SKM-1 (cell line): Measurements from ENCODE around the gene MARCO.

ENCODE experiments used
- DNase-seq: peaks from one replicate; lab custom pipeline; 2025; ENCODE audit not compliant: unreplicated experiment; lab: John Stamatoyannopoulos, UW

The MARCO gene

DNA sequence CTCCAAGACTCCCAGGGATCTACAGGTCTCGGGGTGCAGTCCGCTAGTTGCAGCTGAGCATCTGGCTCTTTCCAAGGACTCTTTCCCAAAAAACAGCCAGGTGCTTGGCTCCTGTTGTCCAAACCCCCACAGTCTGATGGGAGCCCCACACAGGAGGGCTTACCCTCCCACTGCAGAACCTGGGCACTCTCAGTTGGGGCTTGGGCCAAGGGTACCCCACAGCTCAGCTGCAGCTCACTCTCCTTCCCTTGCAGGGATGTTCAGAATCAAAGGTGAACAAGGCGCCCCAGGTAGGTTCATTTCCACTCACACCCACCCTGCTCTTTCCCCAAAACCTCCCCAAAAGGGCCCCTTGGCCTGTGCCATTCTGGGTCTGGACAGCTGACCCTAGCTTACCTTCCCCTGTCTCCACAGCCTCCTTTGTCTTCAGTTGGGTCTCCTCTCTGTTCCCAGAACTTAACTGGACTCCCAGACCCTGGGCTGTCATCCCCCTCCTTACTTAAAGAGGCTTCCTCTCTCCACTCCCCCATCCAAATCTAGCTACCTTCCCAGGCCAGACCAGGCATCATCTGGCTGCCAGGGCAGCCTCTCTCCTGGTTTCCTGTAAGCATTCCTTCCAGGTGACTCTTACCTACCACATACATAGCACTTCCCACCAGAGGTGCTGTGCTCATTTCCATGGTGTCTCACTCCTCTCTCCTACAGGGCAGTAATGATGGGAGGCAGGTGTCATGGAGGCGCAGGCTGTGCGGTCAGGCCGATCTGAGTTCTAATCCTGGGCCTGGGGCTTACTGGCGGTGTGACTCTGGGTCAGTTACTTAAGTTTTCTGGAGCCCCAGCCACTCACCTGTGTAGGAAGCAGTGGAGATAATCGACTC, 29.5 kb downstream of the MARCO start:
- no peak for DNase-seq

DNA sequence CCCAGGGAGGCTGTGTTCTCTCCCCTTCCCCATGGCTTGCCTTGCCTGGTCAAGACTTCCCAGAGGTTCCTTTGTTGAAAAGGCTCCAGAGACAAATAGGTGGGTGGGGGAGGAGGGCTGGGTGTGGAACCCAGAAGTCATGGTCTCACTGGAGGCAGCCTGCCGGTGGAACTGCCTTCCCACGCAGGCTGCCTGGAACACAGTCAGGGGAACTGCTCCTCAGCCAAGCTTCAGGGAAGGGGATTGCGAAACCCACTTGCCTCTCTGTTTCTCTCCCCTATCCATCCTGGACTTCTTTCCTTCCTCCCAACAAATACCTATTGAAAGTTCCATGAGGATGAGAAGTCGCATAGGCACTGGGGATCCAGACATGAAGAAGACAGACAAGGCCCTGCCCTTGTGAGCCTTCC, 31.6 kb downstream of the MARCO start:
- DNase-seq, result no peak

- DNase-seq, result no peak
These were observed 32.4 kb downstream of the MARCO start for GRCh38 chr2:118974103-118974993.

DNA sequence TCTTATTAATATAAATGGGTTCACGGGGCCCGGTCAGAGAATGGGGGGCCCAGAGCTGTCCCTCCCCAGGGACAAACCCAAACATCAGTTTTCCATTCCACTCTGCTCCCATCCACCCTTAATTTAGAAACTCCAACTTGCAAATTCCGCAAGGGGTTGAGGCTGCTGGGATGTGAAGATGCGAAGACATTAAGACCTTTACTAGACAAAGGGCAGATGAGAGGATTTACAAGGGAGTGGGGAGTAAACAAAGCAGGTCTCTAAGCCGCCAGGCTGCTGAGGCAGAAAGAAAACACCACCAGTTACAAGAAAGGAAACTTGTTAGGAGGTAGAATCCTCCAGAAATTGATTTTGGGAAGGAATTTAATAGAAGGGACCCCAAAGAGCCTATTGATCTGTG, 33.1 kb downstream of the MARCO start:
- DNase-seq, result no peak

GRCh38 chr2:118978064-118978463, 36.1 kb downstream of the MARCO start:
- no peak for DNase-seq

GRCh38 chr2:118979152-118979861, 37.3 kb downstream of the MARCO start:
- no peak for DNase-seq

- no peak for DNase-seq
These were observed 38.0 kb downstream of the MARCO start for GRCh38 chr2:118980022-118980421.

DNA sequence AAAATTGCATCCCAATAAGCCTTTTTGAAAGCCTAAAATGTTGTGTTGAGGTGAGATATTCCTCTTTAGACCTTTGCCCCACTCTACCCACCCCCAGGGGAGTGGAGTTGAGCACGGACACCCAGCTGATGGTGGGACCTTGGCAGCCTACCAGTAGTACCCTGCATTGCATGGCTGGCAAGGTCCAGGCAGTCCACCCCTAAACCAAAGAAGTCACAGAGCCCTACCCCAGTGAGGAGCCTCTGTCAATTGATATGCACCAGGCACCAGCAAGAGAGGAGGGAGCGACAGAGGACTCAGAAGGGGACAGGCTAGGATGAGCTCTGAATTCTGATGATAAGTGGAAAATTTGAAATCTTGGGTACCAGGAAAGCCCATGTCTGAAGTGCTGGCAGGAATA, 38.6 kb downstream of the MARCO start:
- no peak for DNase-seq

- no peak for DNase-seq
These were observed 39.6 kb downstream of the MARCO start for GRCh38 chr2:118981632-118982031.

DNA sequence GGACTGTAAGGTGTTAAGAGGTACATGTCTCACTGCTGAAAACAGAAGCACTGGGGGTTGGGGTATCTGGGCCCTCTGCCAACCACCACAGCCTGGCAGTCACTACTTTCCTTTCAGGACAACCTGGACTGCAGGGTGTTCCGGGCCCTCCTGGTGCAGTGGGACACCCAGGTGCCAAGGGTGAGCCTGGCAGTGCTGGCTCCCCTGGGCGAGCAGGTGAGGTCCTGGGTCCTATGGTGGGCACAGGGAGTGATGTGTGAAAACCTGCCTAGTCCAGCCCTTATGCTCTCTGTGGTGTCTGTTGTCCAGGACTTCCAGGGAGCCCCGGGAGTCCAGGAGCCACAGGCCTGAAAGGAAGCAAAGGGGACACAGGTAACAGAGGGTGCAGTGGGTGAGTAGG, 40.0 kb downstream of the MARCO start:
- DNase-seq, result no peak

- DNase-seq, result no peak
These were observed 41.1 kb downstream of the MARCO start for GRCh38 chr2:118983133-118983532.

DNA sequence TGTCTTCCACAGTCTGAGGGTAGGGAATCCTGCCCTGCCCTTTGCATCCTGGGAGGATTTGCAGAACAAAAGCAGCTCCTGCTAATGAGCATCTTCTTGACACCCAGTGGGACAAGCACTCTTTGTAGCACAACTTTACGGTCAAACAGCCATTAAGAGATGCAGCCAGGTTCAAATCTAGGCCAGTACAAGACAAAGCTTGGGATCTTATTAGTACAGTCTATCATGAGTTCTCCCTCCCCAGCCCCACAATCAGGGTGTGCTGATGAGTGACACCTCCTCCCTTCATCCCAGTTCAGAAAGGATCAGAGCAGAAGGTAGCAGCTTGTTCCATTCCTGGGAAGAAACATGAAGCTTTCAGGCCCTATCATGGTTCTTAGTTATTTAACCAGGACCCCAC, 41.9 kb downstream of the MARCO start:
- DNase-seq, result no peak

- DNase-seq, result no peak
These were observed 44.7 kb downstream of the MARCO start for GRCh38 chr2:118986738-118987137.

DNA sequence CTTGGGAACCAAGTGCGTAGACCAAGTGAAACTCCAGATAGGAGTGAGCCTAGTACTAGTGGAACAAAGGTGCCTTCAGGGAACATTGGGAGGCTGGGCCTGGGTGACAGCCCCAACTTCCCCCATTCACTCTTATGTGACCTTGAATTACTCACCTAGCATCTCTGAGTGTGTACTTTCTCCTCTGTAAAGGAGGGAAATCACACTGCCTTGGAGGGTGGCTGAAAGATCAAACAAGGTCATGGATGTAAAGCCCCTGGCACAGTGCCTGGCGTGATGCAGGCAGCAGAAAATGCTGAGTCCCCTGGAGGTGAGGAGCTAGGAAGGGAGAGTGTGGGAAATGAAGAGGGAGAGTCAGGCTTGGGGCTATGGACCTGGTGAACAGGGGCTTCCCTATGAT, 45.9 kb downstream of the MARCO start:
- no peak for DNase-seq

DNA sequence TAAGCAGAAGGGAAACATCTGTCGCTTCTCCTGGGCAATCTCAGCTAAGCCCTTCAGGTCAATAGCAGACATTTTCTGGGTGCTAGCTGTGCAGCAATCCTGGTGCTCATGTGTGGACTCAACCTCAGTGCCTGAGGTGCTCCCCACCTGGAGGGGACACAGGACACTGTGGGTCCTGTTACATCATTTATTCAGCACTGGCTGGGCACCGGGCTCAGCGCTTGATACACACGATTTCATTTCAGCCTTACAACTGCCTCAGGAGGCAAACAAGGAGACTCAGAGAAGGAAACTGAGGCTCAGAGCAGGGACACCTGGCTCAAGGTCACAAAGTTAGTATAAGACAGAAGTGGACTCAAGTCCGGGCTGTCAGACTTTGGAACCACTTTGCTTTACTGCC, 46.7 kb downstream of the MARCO start:
- no peak for DNase-seq

- DNase-seq, result no peak
These were observed 47.5 kb downstream of the MARCO start for GRCh38 chr2:118989481-118989880.

DNA sequence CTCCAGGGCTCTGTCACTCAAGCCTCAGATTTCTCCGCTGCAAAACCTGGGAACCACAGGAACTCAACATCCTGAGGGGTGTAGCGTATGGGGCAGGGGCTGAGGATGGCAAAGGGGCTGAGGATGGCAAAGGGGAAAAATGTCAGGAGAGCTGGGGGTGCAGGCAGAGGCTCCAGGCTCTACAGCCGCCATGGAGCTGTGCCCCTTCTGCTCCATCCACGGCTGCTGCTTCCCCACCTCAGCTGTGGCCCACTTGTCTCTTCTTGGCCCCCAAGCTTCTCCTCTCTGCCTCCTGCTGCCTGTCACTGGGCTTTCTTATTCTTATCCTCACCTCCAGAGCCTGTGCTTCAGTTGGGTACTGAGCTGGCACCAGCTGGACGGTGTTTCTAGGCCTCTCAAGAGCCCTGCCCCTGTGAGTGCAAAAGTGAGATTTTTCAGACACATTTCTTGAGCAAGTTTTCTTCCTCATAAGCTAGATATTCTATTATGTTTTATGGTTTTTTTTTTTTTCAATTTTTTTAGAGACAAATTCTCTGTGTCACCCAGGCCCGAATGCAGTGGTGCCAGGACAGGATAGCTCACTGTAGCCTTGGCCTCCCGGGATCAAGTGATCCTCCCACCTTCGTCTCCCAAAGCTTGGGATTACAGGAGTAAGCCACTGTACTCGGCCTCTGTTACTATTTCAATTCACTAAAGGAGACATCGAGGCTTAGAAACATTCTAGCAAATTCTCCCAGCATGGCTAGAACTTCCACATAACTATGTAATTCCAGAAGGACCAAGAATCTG, 49.0 kb downstream of the MARCO start:
- no peak for DNase-seq

DNA sequence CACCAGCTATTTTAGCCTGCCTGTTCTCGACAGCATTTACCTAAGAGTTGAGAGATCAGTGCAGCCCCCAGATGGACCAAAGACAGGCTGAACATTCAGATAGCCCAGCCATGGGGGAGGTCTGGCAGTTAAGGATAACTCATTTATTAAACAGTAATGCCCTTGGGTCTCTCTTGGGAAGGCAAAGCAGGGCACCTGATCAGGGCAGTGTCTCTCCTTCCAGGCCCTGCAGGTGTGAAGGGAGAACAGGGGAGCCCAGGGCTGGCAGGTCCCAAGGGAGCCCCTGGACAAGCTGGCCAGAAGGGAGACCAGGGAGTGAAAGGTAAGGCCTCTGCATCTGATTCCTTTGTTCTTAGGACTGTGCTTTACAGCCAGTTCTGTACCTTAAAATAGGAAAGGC, 49.6 kb downstream of the MARCO start:
- DNase-seq, result no peak

GRCh38 chr2:118992740-118993391, 50.9 kb downstream of the MARCO start:
- no peak for DNase-seq

DNA sequence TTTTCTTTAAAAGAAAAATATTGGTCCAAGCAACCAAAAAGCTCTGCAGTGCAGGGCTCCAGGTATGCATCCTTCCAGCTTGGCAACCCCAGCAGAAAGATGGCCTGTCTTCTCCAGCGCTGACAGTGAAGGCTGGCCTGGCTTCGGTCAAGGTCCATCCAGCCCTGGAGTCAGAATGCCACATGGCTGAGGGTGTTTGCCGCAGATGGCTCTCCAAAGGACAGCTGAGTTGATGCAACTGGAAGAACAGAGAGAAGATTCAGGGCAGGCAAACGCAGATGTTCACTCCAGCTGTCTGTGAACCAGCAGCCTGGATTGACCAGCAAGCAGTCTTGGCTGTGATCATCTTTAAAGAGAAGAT, 51.4 kb downstream of the MARCO start:
- no peak for DNase-seq
